SK-N-SH treated with all-trans-retinoic acid at 6 μM for 48 hours (cell line): Measurements from ENCODE around the gene STPG2.

Experiments used
- ATAC-seq: fragments of 200-7000 bp; cut with Tn5 transposase; 3 replicates; pipeline ENCODE4 v1.9.1; 2020; ENCODE audit warnings: mild to moderate bottlenecking, moderate library complexity
- ARNTL ChIP-seq: fragments of 450-650 bp; formaldehyde crosslinking; IDR thresholded peaks from 2 replicates; pipeline ENCODE4 v1.5.0; 2020; ENCODE audit warnings: low read depth, mild to moderate bottlenecking, moderate library complexity, borderline replicate concordance
- CREB5 ChIP-seq: fragments of 250-450 bp; sonication (Bioruptor Pico); IDR thresholded peaks from 2 replicates; pipeline ENCODE4 v1.5.1; 2020; ENCODE audit warnings: low read depth, mild to moderate bottlenecking, moderate library complexity
- ESRRG ChIP-seq: fragments of 250-450 bp; sonication (Bioruptor Pico); IDR thresholded peaks from 2 replicates; pipeline ENCODE4 v1.6.1; 2021; ENCODE audit warnings: mild to moderate bottlenecking
- GLIS3 ChIP-seq: fragments of 250-450 bp; sonication (Bioruptor Pico); IDR thresholded peaks from 2 replicates; pipeline ENCODE4 v1.5.0; 2020; ENCODE audit warnings: mild to moderate bottlenecking, moderate library complexity
- ISL1 ChIP-seq: fragments of 250-450 bp; sonication (Bioruptor Pico); IDR thresholded peaks from 2 replicates; pipeline ENCODE4 v2.1.2; 2022; ENCODE audit warnings: mild to moderate bottlenecking, moderate library complexity
- PATZ1 ChIP-seq: fragments of 250-450 bp; sonication (Bioruptor Pico); IDR thresholded peaks from 2 replicates; pipeline ENCODE4 v1.8.0; 2020; ENCODE audit warnings: mild to moderate bottlenecking, moderate library complexity, borderline replicate concordance
- POU6F1 ChIP-seq: fragments of 250-450 bp; sonication (Bioruptor Pico); IDR thresholded peaks from 2 replicates; pipeline ENCODE4 v1.8.0; 2021; ENCODE audit warnings: low read depth, mild to moderate bottlenecking, moderate library complexity, borderline replicate concordance
- PPARA ChIP-seq: fragments of 250-450 bp; sonication (Bioruptor Pico); IDR thresholded peaks from 2 replicates; pipeline ENCODE4 v1.5.0; 2020; ENCODE audit warnings: mild to moderate bottlenecking, borderline replicate concordance
- RARB ChIP-seq: fragments of 250-450 bp; sonication (Bioruptor Pico); IDR thresholded peaks from 2 replicates; pipeline ENCODE4 v1.8.0; 2021; ENCODE audit warnings: mild to moderate bottlenecking, moderate library complexity
- SNAI2 ChIP-seq: fragments of 250-450 bp; sonication (Bioruptor Pico); IDR thresholded peaks from 2 replicates; pipeline ENCODE4 v1.5.0; 2020; ENCODE audit warnings: mild to moderate bottlenecking, moderate library complexity
- TOX ChIP-seq: fragments of 250-450 bp; sonication (Bioruptor Pico); IDR thresholded peaks from 2 replicates; pipeline ENCODE4 v1.8.0; 2021; ENCODE audit warnings: mild to moderate bottlenecking, moderate library complexity, borderline replicate concordance
- TSHZ2 ChIP-seq: fragments of 250-450 bp; sonication (Bioruptor Pico); IDR thresholded peaks from 2 replicates; pipeline ENCODE4 v1.5.0; 2020; ENCODE audit warnings: mild to moderate bottlenecking, moderate library complexity
- ZC3H10 ChIP-seq: fragments of 250-450 bp; sonication (Bioruptor Pico); IDR thresholded peaks from 2 replicates; pipeline ENCODE4 v1.5.1; 2021; ENCODE audit warnings: mild to moderate bottlenecking, moderate library complexity
- ZFP3 ChIP-seq: fragments of 250-450 bp; sonication (Bioruptor Pico); IDR thresholded peaks from 2 replicates; pipeline ENCODE4 v1.5.0; 2020; ENCODE audit warnings: mild to moderate bottlenecking, moderate library complexity
- ZFP30 ChIP-seq: fragments of 450-650 bp; formaldehyde crosslinking; IDR thresholded peaks from 2 replicates; pipeline ENCODE4 v1.5.0; 2022; ENCODE audit warnings: mild to moderate bottlenecking, moderate library complexity
- ZNF565 ChIP-seq: fragments of 450-650 bp; formaldehyde crosslinking; conservative IDR thresholded peaks from 2 replicates; pipeline ENCODE4 v1.5.0; 2020; ENCODE audit warnings: low read depth, mild to moderate bottlenecking, moderate library complexity
- ZNF8 ChIP-seq: fragments of 450-650 bp; formaldehyde crosslinking; IDR thresholded peaks from 2 replicates; pipeline ENCODE4 v1.5.0; 2020; ENCODE audit warnings: mild to moderate bottlenecking, moderate library complexity

The STPG2 gene

GRCh38 chr4:97868097-97868496 lies 275.2 kb downstream of the STPG2 start:
- TF ChIP-seq PPARA (CRISPR knock-in tag) (no peak), ESRRG (CRISPR knock-in tag) (no peak), TOX (CRISPR knock-in tag) (no peak), ISL1 (CRISPR knock-in tag) (no peak), POU6F1 (no peak), ZFP3 (CRISPR knock-in tag) (no peak), ZNF8 (CRISPR knock-in tag) (no peak)
- ATAC-seq = no peak

- TF ChIP-seq ARNTL (CRISPR knock-in tag) = no peak
- no peak for TF ChIP-seq TSHZ2
- no peak for TF ChIP-seq GLIS3 (CRISPR knock-in tag)
- TF ChIP-seq ZNF565 = no peak
- TF ChIP-seq ZFP3 (CRISPR knock-in tag) = no peak
- TF ChIP-seq TOX (CRISPR knock-in tag) = no peak
- no peak for TF ChIP-seq CREB5 (CRISPR knock-in tag)
- no peak for TF ChIP-seq ISL1 (CRISPR knock-in tag)
- no peak for TF ChIP-seq ZNF8 (CRISPR knock-in tag)
- no peak for TF ChIP-seq SNAI2
- ATAC-seq = no peak
These were observed 275.7 kb downstream of the STPG2 start for GRCh38 chr4:97867557-97868091.

GRCh38 chr4:97866821-97867556 lies 276.3 kb downstream of the STPG2 start:
- ATAC-seq = no peak
- TF ChIP-seq ISL1 (CRISPR knock-in tag) (peak; percentile 60), ESRRG (CRISPR knock-in tag) (no peak), ZC3H10 (no peak)
- TF ChIP-seq, all 23 proteins: peak for 1

- TF ChIP-seq ARNTL (CRISPR knock-in tag) (no peak), PATZ1 (no peak), PPARA (CRISPR knock-in tag) (no peak), ISL1 (CRISPR knock-in tag) (no peak), ZFP3 (CRISPR knock-in tag) (no peak), ZC3H10 (no peak), ZNF565 (no peak), CREB5 (CRISPR knock-in tag) (no peak), RARB (CRISPR knock-in tag) (no peak), ZFP30 (CRISPR knock-in tag) (no peak)
- no peak for ATAC-seq
These were observed 292.2 kb downstream of the STPG2 start for GRCh38 chr4:97851115-97851514.
